ENCODE measurements around the gene POU2F3.

DNA sequence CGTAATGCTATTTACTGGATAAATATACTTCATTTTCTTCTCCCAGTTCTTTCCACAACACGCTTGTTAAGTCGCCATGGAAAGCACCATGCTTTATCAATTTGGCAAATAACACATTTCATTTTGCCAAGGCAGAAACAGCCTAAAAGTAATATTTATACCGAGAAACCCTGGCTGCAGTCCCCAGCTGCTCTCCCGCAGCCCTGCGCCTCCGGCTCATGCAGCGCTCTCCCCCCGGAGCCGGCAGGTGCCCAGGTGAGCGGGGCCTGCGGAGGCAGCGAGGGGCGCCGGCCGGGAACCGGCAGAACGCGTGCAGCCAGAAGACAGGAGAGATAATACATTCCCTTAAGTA, 95.6 kb downstream of the POU2F3 start:
- TF ChIP-seq, protein P1, sequence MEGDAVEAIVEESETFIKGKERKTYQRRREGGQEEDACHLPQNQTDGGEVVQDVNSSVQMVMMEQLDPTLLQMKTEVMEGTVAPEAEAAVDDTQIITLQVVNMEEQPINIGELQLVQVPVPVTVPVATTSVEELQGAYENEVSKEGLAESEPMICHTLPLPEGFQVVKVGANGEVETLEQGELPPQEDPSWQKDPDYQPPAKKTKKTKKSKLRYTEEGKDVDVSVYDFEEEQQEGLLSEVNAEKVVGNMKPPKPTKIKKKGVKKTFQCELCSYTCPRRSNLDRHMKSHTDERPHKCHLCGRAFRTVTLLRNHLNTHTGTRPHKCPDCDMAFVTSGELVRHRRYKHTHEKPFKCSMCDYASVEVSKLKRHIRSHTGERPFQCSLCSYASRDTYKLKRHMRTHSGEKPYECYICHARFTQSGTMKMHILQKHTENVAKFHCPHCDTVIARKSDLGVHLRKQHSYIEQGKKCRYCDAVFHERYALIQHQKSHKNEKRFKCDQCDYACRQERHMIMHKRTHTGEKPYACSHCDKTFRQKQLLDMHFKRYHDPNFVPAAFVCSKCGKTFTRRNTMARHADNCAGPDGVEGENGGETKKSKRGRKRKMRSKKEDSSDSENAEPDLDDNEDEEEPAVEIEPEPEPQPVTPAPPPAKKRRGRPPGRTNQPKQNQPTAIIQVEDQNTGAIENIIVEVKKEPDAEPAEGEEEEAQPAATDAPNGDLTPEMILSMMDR (IDR thresholded peaks at IDR 0.05) = peak in 1 of 6 experiments; percentile 10
- TF ChIP-seq POLR2A (IDR thresholded peaks at IDR 0.05) = no peak

All from esophagus squamous epithelium (tissue), 4 donors.